Nephron progenitor cell (in vitro differentiated cells): ENCODE measurements around the gene ERC2.

Experiments used
- DNase-seq: peaks from one replicate; pipeline ENCODE4 v3.0.0; 2021
- H3K27ac Mint-ChIP-seq: 2 replicates; pipeline ENCODE4 v1.8.0; 2021; ENCODE audit warnings: mild to moderate bottlenecking, moderate library complexity, mixed read lengths
- H3K27me3 Mint-ChIP-seq: 2 replicates; pipeline ENCODE4 v1.8.0; 2021; ENCODE audit warnings: mild to moderate bottlenecking, low read depth, mixed read lengths; ENCODE audit not compliant: poor library complexity
- H3K36me3 Mint-ChIP-seq: 2 replicates; pipeline ENCODE4 v1.8.0; 2021; ENCODE audit warnings: low read depth, mixed read lengths
- H3K4me1 Mint-ChIP-seq: 2 replicates; pipeline ENCODE4 v1.8.0; 2021; ENCODE audit warnings: mixed read lengths
- H3K4me3 Mint-ChIP-seq: 2 replicates; pipeline ENCODE4 v1.8.0; 2021; ENCODE audit warnings: mild to moderate bottlenecking, moderate library complexity, mixed read lengths
- H3K9me3 Mint-ChIP-seq: 2 replicates; pipeline ENCODE4 v1.8.0; 2021; ENCODE audit warnings: mild to moderate bottlenecking, moderate library complexity, mixed read lengths
- TF ChIP-seq, protein P1 (sequence below): fragments of 200-600 bp; sonication (generic); IDR thresholded peaks from 2 replicates; pipeline ENCODE4 v1.5.0; 2021; ENCODE audit warnings: antibody characterized with exemption

Gene ERC2

DNA sequence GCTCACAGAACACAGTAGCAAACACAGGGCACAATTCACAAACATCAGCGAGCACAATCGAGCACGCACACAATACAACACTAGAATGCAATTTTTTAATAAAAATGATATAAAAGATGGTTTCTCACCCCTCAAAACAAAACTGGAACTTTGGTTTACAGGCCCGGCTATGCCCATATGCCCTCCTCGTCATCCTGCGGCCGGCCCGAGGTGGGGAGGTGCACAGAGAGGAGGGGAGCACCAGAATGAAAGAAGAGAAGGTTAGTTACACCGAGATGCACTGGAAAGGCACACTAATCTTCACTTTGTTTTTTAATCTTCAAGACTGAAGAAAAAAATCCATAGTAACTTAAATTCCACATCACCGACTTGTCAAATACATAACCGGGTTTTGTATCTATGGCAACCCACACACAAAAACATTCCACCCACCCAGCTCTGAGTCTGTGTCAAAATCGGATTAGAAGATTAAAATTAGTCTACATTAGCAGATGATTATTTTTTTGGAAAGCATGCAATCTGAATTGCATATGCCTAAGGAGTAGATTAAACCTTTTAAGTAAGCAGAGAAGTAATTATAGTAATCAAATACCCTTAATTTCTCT lies 784.5 kb downstream of the ERC2 start:
- Mint-ChIP-seq H3K4me3 (no peak overlapping the region), H3K9me3 (peaks cover 2% of the 10 kb centered on the region), H3K36me3 (no peaks in the 10 kb centered on the region), H3K27ac (no peak overlapping the region), H3K4me1 (peaks cover 85% of the 10 kb centered on the region), H3K27me3 (no peaks in the 10 kb centered on the region)
- TF ChIP-seq, protein P1, sequence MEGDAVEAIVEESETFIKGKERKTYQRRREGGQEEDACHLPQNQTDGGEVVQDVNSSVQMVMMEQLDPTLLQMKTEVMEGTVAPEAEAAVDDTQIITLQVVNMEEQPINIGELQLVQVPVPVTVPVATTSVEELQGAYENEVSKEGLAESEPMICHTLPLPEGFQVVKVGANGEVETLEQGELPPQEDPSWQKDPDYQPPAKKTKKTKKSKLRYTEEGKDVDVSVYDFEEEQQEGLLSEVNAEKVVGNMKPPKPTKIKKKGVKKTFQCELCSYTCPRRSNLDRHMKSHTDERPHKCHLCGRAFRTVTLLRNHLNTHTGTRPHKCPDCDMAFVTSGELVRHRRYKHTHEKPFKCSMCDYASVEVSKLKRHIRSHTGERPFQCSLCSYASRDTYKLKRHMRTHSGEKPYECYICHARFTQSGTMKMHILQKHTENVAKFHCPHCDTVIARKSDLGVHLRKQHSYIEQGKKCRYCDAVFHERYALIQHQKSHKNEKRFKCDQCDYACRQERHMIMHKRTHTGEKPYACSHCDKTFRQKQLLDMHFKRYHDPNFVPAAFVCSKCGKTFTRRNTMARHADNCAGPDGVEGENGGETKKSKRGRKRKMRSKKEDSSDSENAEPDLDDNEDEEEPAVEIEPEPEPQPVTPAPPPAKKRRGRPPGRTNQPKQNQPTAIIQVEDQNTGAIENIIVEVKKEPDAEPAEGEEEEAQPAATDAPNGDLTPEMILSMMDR, result no peak
- no peak for DNase-seq

DNA sequence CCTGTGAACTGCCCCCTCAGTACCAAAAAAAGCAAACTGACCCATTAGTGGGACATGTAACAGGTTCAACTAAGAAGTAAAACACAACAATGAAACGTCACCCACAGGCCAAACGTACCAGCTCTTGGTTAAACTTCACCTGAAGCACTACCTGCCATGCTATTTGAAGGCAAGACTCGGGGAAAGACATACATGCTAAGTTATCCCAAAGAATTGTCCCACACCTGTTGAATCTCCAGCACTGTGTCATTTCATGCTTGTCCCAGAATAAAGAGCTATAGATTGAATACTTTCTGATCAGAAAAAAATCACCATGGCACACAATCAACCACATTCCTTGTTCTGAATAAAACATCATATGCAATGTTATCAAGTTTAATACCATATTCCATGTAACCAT lies 785.8 kb downstream of the ERC2 start:
- TF ChIP-seq, protein P1, result no peak
- no peak overlapping the region for H3K4me3 Mint-ChIP-seq
- peaks cover 11% of the 10 kb centered on the region for H3K9me3 Mint-ChIP-seq
- no peak for DNase-seq
- H3K4me1 Mint-ChIP-seq, result peaks cover 76% of the 10 kb centered on the region
- H3K27me3 Mint-ChIP-seq, result no peaks in the 10 kb centered on the region
- H3K36me3 Mint-ChIP-seq, result peaks cover 4% of the 10 kb centered on the region
- H3K27ac Mint-ChIP-seq, result no peak overlapping the region

DNA sequence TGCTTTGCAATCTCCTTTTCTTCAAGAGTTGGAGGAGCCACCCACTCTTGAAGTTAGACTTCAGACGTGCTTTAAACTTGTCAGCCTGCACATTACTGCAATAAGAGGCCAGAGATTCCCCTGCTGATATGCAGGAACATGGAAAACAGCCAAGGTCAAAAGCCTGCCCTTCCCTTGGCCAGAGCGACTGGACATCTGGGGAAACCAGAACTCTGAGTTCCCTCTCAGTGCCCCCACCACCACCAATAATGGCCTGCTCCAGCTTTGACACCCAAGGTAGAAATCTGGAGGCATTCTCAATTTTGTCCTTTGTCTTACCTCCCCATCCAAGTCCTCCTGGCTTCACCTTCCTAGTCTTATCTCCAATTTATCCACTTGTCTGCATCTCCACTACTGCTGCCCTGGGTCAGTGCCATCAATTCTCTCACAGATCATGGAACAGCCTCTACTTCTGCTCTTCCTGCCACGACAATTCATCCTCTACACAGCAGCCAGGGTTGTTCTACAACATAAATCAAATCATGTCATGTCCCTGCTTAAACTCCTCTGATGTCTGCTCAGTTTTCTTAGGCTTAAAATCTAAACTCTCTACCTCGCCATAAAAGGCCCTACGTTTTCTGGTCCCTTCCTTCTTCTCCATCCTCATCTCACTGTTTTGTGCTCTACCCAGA lies 789.6 kb downstream of the ERC2 start:
- no peak overlapping the region for H3K27ac Mint-ChIP-seq
- H3K36me3 Mint-ChIP-seq, result peaks cover 8% of the 10 kb centered on the region
- H3K9me3 Mint-ChIP-seq, result peaks cover 15% of the 10 kb centered on the region
- no peak overlapping the region for H3K4me3 Mint-ChIP-seq
- TF ChIP-seq, protein P1, result no peak
- DNase-seq, result no peak
- no peaks in the 10 kb centered on the region for H3K27me3 Mint-ChIP-seq
- H3K4me1 Mint-ChIP-seq, result peaks cover 70% of the 10 kb centered on the region

DNA sequence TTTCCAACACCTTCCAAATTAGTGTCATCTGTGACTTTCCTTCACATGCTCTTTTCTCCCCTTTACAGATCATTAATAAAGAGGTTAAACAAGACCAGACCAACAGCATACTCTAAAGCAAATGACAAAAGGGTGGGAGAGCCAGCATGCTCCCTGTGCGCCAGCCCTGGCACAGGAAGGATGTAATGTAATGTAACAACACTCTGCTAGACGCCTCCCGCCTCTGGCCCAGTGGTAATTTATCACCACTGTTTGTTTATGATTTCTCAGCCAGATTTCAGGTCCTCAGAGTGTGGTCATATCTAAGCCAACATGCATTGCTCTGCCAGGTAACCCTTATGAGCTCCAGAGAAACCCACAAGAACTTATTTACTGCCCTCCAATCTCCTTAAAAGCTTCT lies 791.6 kb downstream of the ERC2 start:
- TF ChIP-seq, protein P1, result no peak
- H3K9me3 Mint-ChIP-seq, result peaks cover 15% of the 10 kb centered on the region
- H3K4me1 Mint-ChIP-seq, result peaks cover 55% of the 10 kb centered on the region

DNA sequence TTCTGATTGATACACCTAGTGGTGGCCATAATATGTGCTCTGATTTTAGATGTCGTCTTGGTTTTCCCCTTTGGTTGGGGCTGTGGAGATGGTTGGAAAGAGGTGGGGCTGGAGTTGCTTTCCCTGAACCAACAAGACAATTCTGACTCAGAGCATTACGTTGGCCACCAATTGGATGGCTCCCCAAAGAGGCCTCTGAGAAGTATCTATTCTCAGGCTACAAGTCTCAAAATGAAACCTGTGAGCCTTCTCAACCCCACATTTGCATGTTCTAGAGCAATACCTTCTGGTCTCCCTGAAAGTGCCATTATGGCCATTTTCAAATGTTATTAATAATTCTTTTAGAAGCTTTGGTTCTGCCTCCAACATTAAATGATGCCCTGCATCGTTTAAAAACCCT lies 792.8 kb downstream of the ERC2 start:
- no peak for DNase-seq
- no peak overlapping the region for H3K4me3 Mint-ChIP-seq
- TF ChIP-seq, protein P1, result no peak
- H3K9me3 Mint-ChIP-seq, result peaks cover 15% of the 10 kb centered on the region
- peaks cover 47% of the 10 kb centered on the region for H3K4me1 Mint-ChIP-seq
- no peak overlapping the region for H3K27ac Mint-ChIP-seq
- H3K27me3 Mint-ChIP-seq, result peaks cover 5% of the 10 kb centered on the region
- H3K36me3 Mint-ChIP-seq, result peaks cover 8% of the 10 kb centered on the region

More for the DNA sequence above, 791.6 kb downstream of the ERC2 start:
- H3K27me3 Mint-ChIP-seq, result peaks cover 5% of the 10 kb centered on the region
- H3K36me3 Mint-ChIP-seq, result peaks cover 8% of the 10 kb centered on the region
- no peak for DNase-seq
- peak overlapping the region; percentile 83 for H3K27ac Mint-ChIP-seq
- H3K4me3 Mint-ChIP-seq, result no peak overlapping the region

DNA sequence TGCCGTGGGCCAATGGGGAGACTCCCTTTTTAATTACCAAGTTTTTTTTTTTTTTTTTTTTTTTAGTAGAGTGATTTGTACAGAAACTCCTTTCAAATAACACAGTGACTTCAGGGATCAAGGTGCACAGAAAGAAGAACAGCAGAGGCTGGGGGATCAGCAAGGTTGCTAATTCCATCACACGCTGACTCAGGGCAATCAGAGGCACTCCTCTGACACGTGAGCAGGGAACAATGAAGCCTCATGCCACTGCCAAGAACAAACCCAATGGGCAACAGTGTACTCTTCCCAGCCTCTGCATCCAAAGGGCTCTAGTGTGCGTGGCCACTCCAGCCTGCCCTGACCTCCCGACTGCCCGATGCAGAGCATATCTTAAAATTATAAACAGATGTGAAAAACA lies 794.5 kb downstream of the ERC2 start:
- DNase-seq, result no peak
- peaks cover 36% of the 10 kb centered on the region for H3K4me1 Mint-ChIP-seq
- H3K36me3 Mint-ChIP-seq, result peaks cover 8% of the 10 kb centered on the region
- peak overlapping the region; percentile 51 for H3K27ac Mint-ChIP-seq
- no peak overlapping the region for H3K4me3 Mint-ChIP-seq
- H3K9me3 Mint-ChIP-seq, result peaks cover 13% of the 10 kb centered on the region
- TF ChIP-seq, protein P1, result no peak
- H3K27me3 Mint-ChIP-seq, result peaks cover 5% of the 10 kb centered on the region
